H9 (cell line): Measurements from ENCODE around the gene SLC37A4. TPM values are rescaled to one million over a fixed set of nuclear protein-coding genes. Genes with fewer than 3 reads are reported as not detected.

Source experiments
- DNase-seq: peaks from one replicate; pipeline ENCODE4 v3.0.0-alpha.2; 2017
- H2AFZ ChIP-seq: one replicate; pipeline ENCODE4 v1.6.1; 2013; ENCODE audit warnings: mild to moderate bottlenecking, low read length, control low read depth, moderate library complexity
- H2AK5ac ChIP-seq: 2 replicates; pipeline ENCODE4 v1.6.1; 2013; ENCODE audit warnings: low read length, control low read depth, mixed read lengths; ENCODE audit not compliant: insufficient read length
- H2BK120ac ChIP-seq: one replicate; pipeline ENCODE4 v1.6.1; 2013; ENCODE audit warnings: low read depth, mild to moderate bottlenecking, low read length, control low read depth, inconsistent platforms; ENCODE audit not compliant: poor library complexity, severe bottlenecking
- H2BK12ac ChIP-seq: 2 replicates; pipeline ENCODE4 v1.6.1; 2013; ENCODE audit warnings: low read length, control low read depth, mixed read lengths, low read depth; ENCODE audit not compliant: insufficient read length
- H2BK15ac ChIP-seq: 2 replicates; pipeline ENCODE4 v1.6.1; 2013; ENCODE audit warnings: low read depth, low read length, control low read depth
- H2BK20ac ChIP-seq: one replicate; pipeline ENCODE4 v1.6.1; 2013; ENCODE audit warnings: low read depth, mild to moderate bottlenecking, low read length, control low read depth, inconsistent platforms; ENCODE audit not compliant: poor library complexity, severe bottlenecking
- H2BK5ac ChIP-seq: 2 replicates; pipeline ENCODE4 v1.6.1; 2013; ENCODE audit warnings: low read length, control low read depth, mixed read lengths; ENCODE audit not compliant: insufficient read length
- H3K14ac ChIP-seq: 2 replicates; pipeline ENCODE4 v1.6.1; 2013; ENCODE audit warnings: low read length, control low read depth; ENCODE audit not compliant: insufficient read depth
- H3K18ac ChIP-seq: 2 replicates; pipeline ENCODE4 v1.6.1; 2013; ENCODE audit warnings: low read depth, mild to moderate bottlenecking, mixed read lengths, low read length, control low read depth; ENCODE audit not compliant: insufficient read length
- H3K23ac ChIP-seq: 2 replicates; pipeline ENCODE4 v1.6.1; 2013; ENCODE audit warnings: low read length, control low read depth, mixed read lengths, low read depth; ENCODE audit not compliant: insufficient read length
- H3K23me2 ChIP-seq: 2 replicates; pipeline ENCODE4 v1.6.1; 2013; ENCODE audit warnings: low read depth, mild to moderate bottlenecking, mixed read lengths, low read length, control low read depth; ENCODE audit not compliant: insufficient read length, poor library complexity, severe bottlenecking
- H3K27ac ChIP-seq: 2 replicates; pipeline ENCODE4 v1.5.1; 2013; ENCODE audit warnings: low read length, control low read depth, mixed read lengths, low read depth; ENCODE audit not compliant: insufficient read length
- H3K27me3 ChIP-seq: 2 replicates; pipeline ENCODE4 v1.6.1; 2013; ENCODE audit warnings: low read length, control low read depth, inconsistent platforms; ENCODE audit not compliant: insufficient read depth
- H3K4ac ChIP-seq: 2 replicates; pipeline ENCODE4 v1.6.1; 2013; ENCODE audit warnings: low read depth, mild to moderate bottlenecking, control low read depth, inconsistent platforms, low read length, moderate library complexity
- H3K4me1 ChIP-seq: 2 replicates; pipeline ENCODE4 v1.6.1; 2013; ENCODE audit warnings: low read length, control low read depth, inconsistent platforms; ENCODE audit not compliant: insufficient read depth
- H3K4me2 ChIP-seq: 2 replicates; pipeline ENCODE4 v1.6.1; 2013; ENCODE audit warnings: low read length, control low read depth, mixed read lengths; ENCODE audit not compliant: insufficient read length, insufficient read depth
- H3K56ac ChIP-seq: 2 replicates; pipeline ENCODE4 v1.6.1; 2013; ENCODE audit warnings: low read depth, mild to moderate bottlenecking, mixed read lengths, low read length, control low read depth; ENCODE audit not compliant: insufficient read length
- H3K79me1 ChIP-seq: 2 replicates; pipeline ENCODE4 v1.6.1; 2013; ENCODE audit warnings: low read depth, mild to moderate bottlenecking, moderate library complexity, low read length, control low read depth, inconsistent platforms; ENCODE audit not compliant: insufficient read depth, poor library complexity, severe bottlenecking
- H3K79me2 ChIP-seq: 2 replicates; pipeline ENCODE4 v1.6.1; 2013; ENCODE audit warnings: low read length, control low read depth, inconsistent platforms; ENCODE audit not compliant: insufficient read depth
- H3K9ac ChIP-seq: 2 replicates; pipeline ENCODE4 v1.6.1; 2013; ENCODE audit warnings: low read length, control low read depth, mixed read lengths; ENCODE audit not compliant: insufficient read length; ENCODE audit errors: extremely low read depth
- H3K9me3 ChIP-seq: one replicate; pipeline ENCODE4 v1.6.1; 2013; ENCODE audit warnings: low read depth, low read length, inconsistent platforms; ENCODE audit not compliant: control insufficient read depth
- H3T11ph ChIP-seq: one replicate; pipeline ENCODE4 v1.6.1; 2013; ENCODE audit warnings: mild to moderate bottlenecking, low read length, control low read depth, inconsistent platforms
- H4K20me1 ChIP-seq: one replicate; pipeline ENCODE4 v1.6.1; 2013; ENCODE audit not compliant: control insufficient read depth, insufficient read length, insufficient read depth
- H4K5ac ChIP-seq: 2 replicates; pipeline ENCODE4 v1.6.1; 2013; ENCODE audit warnings: low read depth, mild to moderate bottlenecking, mixed read lengths, low read length, control low read depth; ENCODE audit not compliant: insufficient read length
- H4K8ac ChIP-seq: replicated peaks from 2 replicates; pipeline ENCODE4 v1.6.1; 2013; ENCODE audit warnings: low read length, control low read depth, mixed read lengths, low read depth; ENCODE audit not compliant: insufficient read length
- H4K91ac ChIP-seq: 2 replicates; pipeline ENCODE4 v1.6.1; 2013; ENCODE audit warnings: low read depth, mild to moderate bottlenecking, moderate library complexity, mixed read lengths, low read length, control low read depth; ENCODE audit not compliant: insufficient read length
- H3K27ac Mint-ChIP-seq, 3 experiments: 2 replicates in 2 of 3; 3 replicates in 1 of 3; pipeline ENCODE4 v1.8.0; 2020 to 2021; ENCODE audit warnings: mixed read lengths in 3 of 3, mild to moderate bottlenecking in 1 of 3, moderate library complexity in 1 of 3
- H3K27me3 Mint-ChIP-seq: 2 replicates; pipeline ENCODE4 v1.8.0; 2021; ENCODE audit warnings: low read depth, mild to moderate bottlenecking, moderate library complexity, mixed read lengths
- H3K36me3 Mint-ChIP-seq, 3 experiments: 2 replicates in 2 of 3; 3 replicates in 1 of 3; pipeline ENCODE4 v1.8.0; 2020 to 2021; ENCODE audit warnings: low read depth in 3 of 3, mixed read lengths in 3 of 3; ENCODE audit not compliant: insufficient read depth in 1 of 3
- H3K4me1 Mint-ChIP-seq, 2 experiments: 2 replicates each; pipeline ENCODE4 v1.8.0; 2020; ENCODE audit warnings: mixed read lengths in 2 of 2
- H3K4me3 Mint-ChIP-seq, 2 experiments: 2 replicates in 1 of 2; 3 replicates in 1 of 2; pipeline ENCODE4 v1.8.0; 2020 to 2021; ENCODE audit warnings: mild to moderate bottlenecking in 2 of 2, mixed read lengths in 2 of 2, moderate library complexity in 1 of 2
- H3K9me3 Mint-ChIP-seq, 2 experiments: 2 replicates in 1 of 2; 3 replicates in 1 of 2; pipeline ENCODE4 v1.8.0; 2020; ENCODE audit warnings: mild to moderate bottlenecking in 2 of 2, mixed read lengths in 2 of 2, moderate library complexity in 1 of 2
- WGBS: extraction: QIAGEN DNeasy Blood & Tissue Kit; methylation state at CpG from one replicate; pipeline ENCODE4 v1.1.7; 2013; ENCODE audit warnings: missing lambda C conversion rate, low lambda C conversion rate, mixed read lengths; ENCODE audit not compliant: insufficient read length; ENCODE audit errors: extremely low coverage; 5-methylcytosine and 5-hydroxymethylcytosine counted together
- total RNA-seq: library from RNA; stranded (reverse); gene quantifications from 2 replicates; pipeline ENCODE4 v1.2.1, GENCODE V29; 2021
- TF ChIP-seq, protein P1 (sequence below): fragments of 200-600 bp; sonication (generic); conservative IDR thresholded peaks from 3 replicates; pipeline ENCODE4 v1.8.0; 2021; ENCODE audit warnings: antibody characterized with exemption, mild to moderate bottlenecking

The SLC37A4 gene
- total RNA-seq, 1 experiment from 2014 or later, result 41.0 TPM

DNA sequence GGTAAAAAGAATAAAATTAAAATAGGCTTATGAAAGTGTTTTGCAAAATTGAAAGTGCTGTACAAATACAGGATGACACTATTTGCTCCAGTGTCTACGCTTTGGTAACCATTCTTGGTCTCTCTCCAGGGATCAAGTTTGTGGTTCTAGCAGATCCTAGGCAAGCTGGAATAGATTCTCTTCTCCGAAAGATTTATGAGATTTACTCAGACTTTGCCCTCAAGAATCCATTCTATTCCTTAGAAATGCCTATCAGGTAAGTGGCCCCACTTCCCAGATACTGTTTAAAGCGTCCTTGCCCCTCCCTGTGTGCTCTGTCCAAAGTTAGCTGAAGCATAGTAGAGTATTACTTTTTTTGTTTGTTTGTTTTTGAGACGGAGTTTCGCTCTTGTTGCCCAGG, 9.0 kb downstream of the SLC37A4 start:
- H3K14ac ChIP-seq, result no peak overlapping the region
- no peaks in the 10 kb centered on the region for H3K79me1 ChIP-seq
- H2AK5ac ChIP-seq, result no peak overlapping the region
- no peak overlapping the region for H3K27ac ChIP-seq
- Mint-ChIP-seq H3K4me1 (peaks cover 12 to 21% of the 10 kb centered on the region in 2 experiments), H3K9me3 (no peaks in the 10 kb centered on the region), H3K27ac (no peak overlapping the region), H3K36me3 (peaks cover 33 to 75% (median 74%) of the 10 kb centered on the region in 3 experiments), H3K4me3 (no peak overlapping the region; a peak in 1 of 5 replicates), H3K27me3 (no peaks in the 10 kb centered on the region; the same call in 1 of the 2 replicates)
- no peaks in the 10 kb centered on the region for H3K4me1 ChIP-seq
- no peak overlapping the region for H4K8ac ChIP-seq
- no peak overlapping the region for H3K4me2 ChIP-seq
- H2BK5ac ChIP-seq, result no peak overlapping the region
- peaks cover 15% of the 10 kb centered on the region; the same call in 1 of the 2 replicates for H3K79me2 ChIP-seq
- WGBS, result no CpG with 5 or more reads among the region's 5 CpGs
- no peak overlapping the region for H2BK12ac ChIP-seq
- TF ChIP-seq, protein P1, sequence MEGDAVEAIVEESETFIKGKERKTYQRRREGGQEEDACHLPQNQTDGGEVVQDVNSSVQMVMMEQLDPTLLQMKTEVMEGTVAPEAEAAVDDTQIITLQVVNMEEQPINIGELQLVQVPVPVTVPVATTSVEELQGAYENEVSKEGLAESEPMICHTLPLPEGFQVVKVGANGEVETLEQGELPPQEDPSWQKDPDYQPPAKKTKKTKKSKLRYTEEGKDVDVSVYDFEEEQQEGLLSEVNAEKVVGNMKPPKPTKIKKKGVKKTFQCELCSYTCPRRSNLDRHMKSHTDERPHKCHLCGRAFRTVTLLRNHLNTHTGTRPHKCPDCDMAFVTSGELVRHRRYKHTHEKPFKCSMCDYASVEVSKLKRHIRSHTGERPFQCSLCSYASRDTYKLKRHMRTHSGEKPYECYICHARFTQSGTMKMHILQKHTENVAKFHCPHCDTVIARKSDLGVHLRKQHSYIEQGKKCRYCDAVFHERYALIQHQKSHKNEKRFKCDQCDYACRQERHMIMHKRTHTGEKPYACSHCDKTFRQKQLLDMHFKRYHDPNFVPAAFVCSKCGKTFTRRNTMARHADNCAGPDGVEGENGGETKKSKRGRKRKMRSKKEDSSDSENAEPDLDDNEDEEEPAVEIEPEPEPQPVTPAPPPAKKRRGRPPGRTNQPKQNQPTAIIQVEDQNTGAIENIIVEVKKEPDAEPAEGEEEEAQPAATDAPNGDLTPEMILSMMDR, result no peak
- peaks cover 10% of the 10 kb centered on the region for H3K23me2 ChIP-seq
- H3K9me3 ChIP-seq, result no peaks in the 10 kb centered on the region
- no peaks in the 10 kb centered on the region for H4K20me1 ChIP-seq
- H3T11ph ChIP-seq, result no peak overlapping the region
- H3K18ac ChIP-seq, result no peak overlapping the region
- H2BK20ac ChIP-seq, result no peak overlapping the region
- H4K5ac ChIP-seq, result no peak overlapping the region
- no peak overlapping the region for H3K4ac ChIP-seq
- no peak overlapping the region for H2AFZ ChIP-seq
- DNase-seq, result no peak
- no peak overlapping the region for H3K23ac ChIP-seq
- H2BK15ac ChIP-seq, result no peak overlapping the region
- H3K9ac ChIP-seq, result no peak overlapping the region
- H3K27me3 ChIP-seq, result no peaks in the 10 kb centered on the region
- no peak overlapping the region for H2BK120ac ChIP-seq
- no peak overlapping the region for H3K56ac ChIP-seq
- H4K91ac ChIP-seq, result no peak overlapping the region
